ENCODE measurements around the gene FN1.

The FN1 gene

DNA sequence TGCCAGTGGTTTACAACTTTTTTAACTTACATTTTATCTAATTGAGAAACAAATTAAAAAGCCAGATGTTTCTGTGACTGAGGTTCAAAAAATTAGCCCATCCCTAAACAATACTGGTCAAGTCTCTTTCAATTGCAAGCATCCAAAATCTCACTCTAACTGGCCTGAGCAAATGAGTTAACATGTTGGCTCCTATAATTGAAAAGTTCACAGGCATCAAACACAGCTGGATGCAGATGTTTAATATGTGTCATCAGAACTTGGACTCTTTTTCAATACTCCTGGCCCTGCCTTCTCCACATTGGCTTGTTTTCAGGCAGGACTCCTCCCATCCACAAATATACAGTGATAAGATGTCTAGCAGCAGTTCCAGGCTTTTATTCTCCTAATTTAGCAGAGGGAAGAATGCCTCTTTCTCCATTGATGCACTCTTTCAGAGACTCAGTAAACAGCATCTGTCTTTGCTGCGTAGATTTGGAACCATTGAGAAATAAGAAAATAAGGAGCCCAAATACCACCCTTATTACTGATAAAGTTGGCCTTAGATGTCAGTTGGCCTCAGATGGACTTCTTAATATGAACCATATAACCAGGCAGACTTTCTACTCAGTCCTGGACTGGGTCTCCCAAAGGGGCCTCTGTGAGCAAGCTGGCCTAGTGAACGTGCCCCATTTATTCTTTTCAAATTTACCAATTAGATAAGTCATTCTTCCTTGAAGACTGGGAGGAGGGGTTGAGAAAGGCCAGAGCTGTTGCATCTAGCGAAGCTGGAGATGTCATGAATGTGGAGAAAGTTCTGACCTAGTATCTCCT, 30.4 kb upstream of the FN1 start:
- no peak for TF ChIP-seq ZFX (IDR thresholded peaks at IDR 0.05)
- TF ChIP-seq, protein P1, sequence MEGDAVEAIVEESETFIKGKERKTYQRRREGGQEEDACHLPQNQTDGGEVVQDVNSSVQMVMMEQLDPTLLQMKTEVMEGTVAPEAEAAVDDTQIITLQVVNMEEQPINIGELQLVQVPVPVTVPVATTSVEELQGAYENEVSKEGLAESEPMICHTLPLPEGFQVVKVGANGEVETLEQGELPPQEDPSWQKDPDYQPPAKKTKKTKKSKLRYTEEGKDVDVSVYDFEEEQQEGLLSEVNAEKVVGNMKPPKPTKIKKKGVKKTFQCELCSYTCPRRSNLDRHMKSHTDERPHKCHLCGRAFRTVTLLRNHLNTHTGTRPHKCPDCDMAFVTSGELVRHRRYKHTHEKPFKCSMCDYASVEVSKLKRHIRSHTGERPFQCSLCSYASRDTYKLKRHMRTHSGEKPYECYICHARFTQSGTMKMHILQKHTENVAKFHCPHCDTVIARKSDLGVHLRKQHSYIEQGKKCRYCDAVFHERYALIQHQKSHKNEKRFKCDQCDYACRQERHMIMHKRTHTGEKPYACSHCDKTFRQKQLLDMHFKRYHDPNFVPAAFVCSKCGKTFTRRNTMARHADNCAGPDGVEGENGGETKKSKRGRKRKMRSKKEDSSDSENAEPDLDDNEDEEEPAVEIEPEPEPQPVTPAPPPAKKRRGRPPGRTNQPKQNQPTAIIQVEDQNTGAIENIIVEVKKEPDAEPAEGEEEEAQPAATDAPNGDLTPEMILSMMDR (conservative IDR thresholded peaks at IDR 0.05), result no peak

DNA sequence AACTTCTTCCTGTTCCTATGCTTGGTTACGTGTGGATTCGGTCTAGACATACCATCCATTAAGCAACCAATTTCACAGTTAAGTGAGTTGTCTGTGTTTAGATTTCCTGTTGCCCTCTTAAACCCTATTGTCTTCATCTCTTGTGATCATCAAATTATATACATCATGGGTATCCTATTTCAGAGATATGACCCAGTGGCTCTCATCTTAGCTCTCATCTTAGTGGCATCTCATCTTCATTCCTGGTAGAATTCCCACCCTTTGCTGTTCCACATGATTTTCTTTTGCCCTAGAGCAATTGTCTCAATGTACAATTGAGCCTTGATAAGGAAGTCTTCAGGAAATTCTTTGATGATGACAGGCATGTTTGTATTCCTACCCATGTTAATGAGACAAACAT, 29.4 kb upstream of the FN1 start:
- TF ChIP-seq, protein P1 (conservative IDR thresholded peaks at IDR 0.05), result no peak
- no peak for TF ChIP-seq ZFX (IDR thresholded peaks at IDR 0.05)
- no peak overlapping the region for H3K27ac ChIP-seq

More for the DNA sequence above, 30.4 kb upstream of the FN1 start:
- H3K27ac ChIP-seq, result no peak overlapping the region

DNA sequence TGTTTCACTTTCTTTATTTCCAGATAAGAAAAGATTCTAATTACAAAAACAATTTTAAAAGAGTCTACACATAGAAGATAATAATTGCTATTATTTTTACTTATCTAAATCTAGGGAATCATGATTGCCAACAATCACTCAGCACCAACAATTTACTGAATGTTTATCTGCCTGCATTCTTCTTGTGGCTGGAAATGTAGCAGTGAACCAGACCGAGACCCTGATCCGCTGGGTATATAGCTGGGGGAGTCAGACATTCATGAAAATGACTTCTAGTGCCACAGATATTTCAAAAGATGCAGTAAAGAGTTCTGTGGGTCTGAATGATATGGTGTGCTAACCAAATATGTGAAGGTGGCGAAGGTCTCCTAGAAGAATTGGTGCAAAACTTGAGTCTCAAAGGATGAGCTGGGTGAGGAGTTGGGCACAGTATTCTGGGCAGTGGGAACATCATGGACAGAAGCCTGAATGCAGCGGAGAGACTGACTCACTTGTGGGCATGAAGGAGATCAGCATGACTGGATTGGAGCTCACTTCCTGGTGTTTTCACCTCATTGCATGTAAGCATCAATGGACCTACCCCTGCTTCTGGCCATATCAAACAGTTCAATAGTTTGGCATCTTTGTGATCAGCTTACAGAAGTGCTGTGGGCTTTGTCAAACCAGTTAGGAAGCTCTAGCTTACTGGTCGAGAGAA, 26.1 kb upstream of the FN1 start:
- no peak overlapping the region for H3K27ac ChIP-seq
- TF ChIP-seq ZFX (IDR thresholded peaks at IDR 0.05), result no peak
- TF ChIP-seq, protein P1 (conservative IDR thresholded peaks at IDR 0.05), result no peak

DNA sequence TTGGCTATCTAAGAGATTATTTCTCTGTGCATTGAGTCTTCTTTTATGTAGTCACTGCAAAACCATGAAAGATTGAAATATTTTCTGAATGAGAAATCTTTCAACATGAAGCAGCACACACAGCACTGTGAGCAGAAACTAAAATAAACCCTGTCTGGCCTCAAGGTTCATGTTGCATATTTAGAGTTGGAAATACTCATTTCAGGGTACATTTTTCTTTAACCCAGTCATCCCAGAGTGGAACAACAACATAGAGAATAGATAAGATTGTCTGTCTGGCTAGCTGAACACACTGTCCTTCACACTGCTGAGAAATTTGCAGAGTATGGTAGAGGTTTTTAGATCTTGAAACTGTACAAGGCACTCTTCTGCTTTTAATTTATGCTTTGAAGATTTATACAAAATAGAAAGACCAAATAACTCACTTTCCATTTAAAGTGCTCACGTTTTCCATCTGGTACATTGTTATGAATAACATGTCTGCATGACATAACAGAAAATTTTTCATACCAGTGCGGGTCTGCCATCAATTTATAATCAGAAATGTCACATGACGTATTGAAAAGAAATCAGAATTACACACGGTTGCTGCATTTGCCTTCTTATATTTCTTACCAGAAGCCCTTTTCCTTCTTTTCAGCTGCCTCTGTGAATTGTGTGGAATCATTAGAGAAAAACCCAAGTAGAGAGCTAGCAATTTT, 25.0 kb upstream of the FN1 start:
- TF ChIP-seq, protein P1 (conservative IDR thresholded peaks at IDR 0.05), result no peak
- TF ChIP-seq ZFX (IDR thresholded peaks at IDR 0.05), result no peak
- no peak overlapping the region for H3K27ac ChIP-seq

DNA sequence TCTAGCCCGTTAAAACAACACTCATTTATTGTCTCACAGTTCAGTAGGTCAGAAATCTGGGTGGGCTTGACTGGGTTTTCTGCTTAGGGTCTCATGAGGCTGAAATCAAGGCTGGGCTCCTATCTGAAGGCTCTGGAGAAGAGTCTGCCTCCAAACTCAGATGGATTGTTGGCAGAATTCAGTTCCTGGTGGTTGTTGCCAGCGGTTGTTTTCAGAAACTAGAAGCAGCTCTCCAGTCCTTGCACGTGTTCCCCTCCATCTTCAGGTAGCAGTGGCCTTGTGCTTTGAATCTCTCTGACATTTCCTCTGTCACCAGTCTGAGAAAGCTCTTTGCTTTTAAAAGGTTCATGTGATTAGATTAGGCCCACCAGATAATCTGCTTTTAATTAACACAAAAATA, 20.1 kb upstream of the FN1 start:
- no peak overlapping the region for H3K27ac ChIP-seq
- no peak for TF ChIP-seq ZFX (IDR thresholded peaks at IDR 0.05)
- TF ChIP-seq, protein P1 (conservative IDR thresholded peaks at IDR 0.05), result no peak

DNA sequence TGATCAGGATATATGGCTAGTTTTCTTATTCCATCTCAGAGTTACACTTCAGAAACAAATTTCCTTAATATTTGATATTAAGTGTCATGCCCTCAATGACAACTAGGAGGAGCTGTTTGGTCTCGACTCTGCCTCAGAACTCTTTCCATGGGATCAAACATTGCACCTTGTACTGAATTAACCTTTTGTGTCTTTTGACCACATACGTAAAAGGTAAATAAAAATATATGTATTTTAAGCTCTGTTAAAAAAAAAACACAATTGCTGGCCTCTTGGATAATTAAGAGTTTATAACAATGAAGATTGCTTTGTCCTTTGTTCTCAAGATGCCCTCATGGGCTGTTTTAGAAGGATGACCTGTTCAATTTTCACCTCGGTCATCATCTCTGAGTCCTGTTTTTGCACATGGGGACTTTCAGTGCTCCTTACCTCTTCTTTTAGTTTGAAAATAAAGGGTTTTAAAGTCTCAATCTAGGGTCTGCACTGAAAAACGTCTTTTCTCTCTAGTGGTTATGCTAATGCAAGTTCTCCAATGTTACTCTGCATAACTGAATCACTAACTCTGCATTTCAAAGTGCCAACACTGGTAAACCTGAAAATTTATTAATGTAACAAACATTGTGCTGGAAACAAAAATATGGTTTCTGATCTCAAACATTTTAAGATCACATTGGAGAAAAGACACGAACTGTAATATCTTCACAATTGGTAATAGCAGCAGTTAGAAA, 18.8 kb upstream of the FN1 start:
- H3K27ac ChIP-seq, result no peak overlapping the region
- no peak for TF ChIP-seq ZFX (IDR thresholded peaks at IDR 0.05)
- TF ChIP-seq, protein P1 (conservative IDR thresholded peaks at IDR 0.05), result peak; percentile 88

Measured in C4-2B (cell line).